Panc1 (cell line): ENCODE results near the gene UROC1. TPM values are rescaled to one million over a fixed set of nuclear protein-coding genes. Genes with fewer than 3 reads are reported as not detected.

Source experiments
- ATAC-seq: fragments of 200-7000 bp; cut with Tn5 transposase; 2 replicates; pipeline ENCODE4 v1.9.1; 2020; ENCODE audit warnings: mild to moderate bottlenecking, moderate library complexity
- BruUV-seq: library from RNA; stranded (reverse); fragments of 400-500 nt; replicated peaks from 2 replicates; lab custom pipeline; 2021; lab: Mats Ljungman, UMichigan
- CTCF ChIA-PET: fragments of 300-600 bp; sonication (Branson Sonifier 250); formaldehyde crosslinking; loops from one replicate; lab custom pipeline; 2022; ENCODE audit warnings: antibody characterized with exemption; lab: Charles Lee
- POLR2A ChIA-PET: fragments of 300-600 bp; sonication (Branson Sonifier 250); formaldehyde crosslinking; loops from one replicate; lab custom pipeline; 2022; ENCODE audit warnings: antibody characterized with exemption; lab: Charles Lee
- DNase-seq: peaks from one replicate; pipeline ENCODE4 v3.0.0-alpha.2; 2010; ENCODE audit warnings: low read depth, low spot score
- H3K27ac ChIP-seq: 2 replicates; pipeline ENCODE4 v1.5.1; 2011; ENCODE audit warnings: mild to moderate bottlenecking, low read length, inconsistent platforms
- H3K27me3 ChIP-seq: fragments of 200-500 bp; sonication (Bioruptor generic); 2 replicates; pipeline ENCODE4 v1.6.0; 2014; ENCODE audit warnings: low read length, inconsistent platforms; ENCODE audit not compliant: control insufficient read depth, insufficient read depth
- H3K36me3 ChIP-seq: fragments of 200-500 bp; sonication (Bioruptor generic); 2 replicates; pipeline ENCODE4 v1.5.1; 2014; ENCODE audit warnings: inconsistent platforms, mild to moderate bottlenecking, low read length, moderate library complexity; ENCODE audit not compliant: control insufficient read depth, insufficient read depth
- H3K4me1 ChIP-seq: 2 replicates; pipeline ENCODE4 v1.5.1; 2011; ENCODE audit warnings: inconsistent platforms, mild to moderate bottlenecking, low read length, moderate library complexity; ENCODE audit not compliant: control insufficient read depth, insufficient read depth
- H3K4me3 ChIP-seq, 2 experiments: 2 replicates each; pipeline ENCODE4 v1.5.1; 2011 to 2012; ENCODE audit warnings: low read depth in 2 of 2, low read length in 2 of 2, mild to moderate bottlenecking in 2 of 2, inconsistent platforms in 1 of 2, moderate library complexity in 1 of 2
- H3K9me3 ChIP-seq: fragments of 200-500 bp; sonication (Bioruptor generic); 2 replicates; pipeline ENCODE4 v1.5.1; 2014; ENCODE audit warnings: low read depth, mild to moderate bottlenecking, inconsistent platforms, low read length, moderate library complexity; ENCODE audit not compliant: control insufficient read depth, insufficient read depth
- CTCF ChIP-seq: fragments of 450-650 bp; IDR thresholded peaks from 2 replicates; pipeline ENCODE4 v1.5.1; 2017; ENCODE audit warnings: mild to moderate bottlenecking
- POLR2AphosphoS5 ChIP-seq: IDR thresholded peaks from 2 replicates; pipeline ENCODE4 v1.6.1; 2012; ENCODE audit warnings: mild to moderate bottlenecking, low read depth, low read length, moderate library complexity
- REST ChIP-seq, 2 experiments: IDR thresholded peaks; 2 replicates each; pipeline ENCODE4 v1.6.1; 2011 to 2012; ENCODE audit warnings: low read depth in 2 of 2, control low read depth in 1 of 2, low read length in 1 of 2, mild to moderate bottlenecking in 1 of 2, moderate library complexity in 1 of 2; ENCODE audit not compliant: insufficient read depth in 1 of 2
- SIN3A ChIP-seq: IDR thresholded peaks from 2 replicates; pipeline ENCODE4 v1.6.1; 2012; ENCODE audit warnings: low read depth, mild to moderate bottlenecking, low read length, moderate library complexity, borderline replicate concordance; ENCODE audit not compliant: insufficient read depth
- TCF7L2 ChIP-seq: IDR thresholded peaks from 2 replicates; pipeline ENCODE4 v1.6.1; 2011; ENCODE audit warnings: mild to moderate bottlenecking, low read depth, low read length, inconsistent platforms
- in situ Hi-C: cut with HindIII; loops from 2 replicates; pipeline ENCODE4 v1.10.0; 2016; ENCODE audit warnings: low sequenced_read_pairs, low pct_unique_long_range_greater_than_20kb
- intact Hi-C: fragments of 100-400 bp; cut with micrococcal nuclease; formaldehyde crosslinking; loops from one replicate; pipeline ENCODE4 v1.10.0; 2022; ENCODE audit not compliant: unreplicated experiment
- total RNA-seq: library from RNA; stranded (reverse); gene quantifications from one replicate; pipeline ENCODE4 v1.2.1, GENCODE V29; 2021; ENCODE audit not compliant: unreplicated experiment

UROC1 gene
- total RNA-seq, 1 experiment from 2014 or later = not detected

GRCh38 chr3:126558336-126559071 lies 40.9 kb upstream of the UROC1 start, which contains the start of gene C3orf22:
C3orf22 (minus strand) TSS chr3:126558932; CDS start chr3:126553390, 5,542 bp downstream.
- TF ChIP-seq CTCF (no peak), TCF7L2 (no peak), REST (IDR thresholded peaks at IDR 0.05; ENCODE audit: insufficient read depth in 1 of 2, low read depth in 2 of 2, low read length in 1 of 2) (no peak), POLR2AphosphoS5 (no peak), SIN3A (no peak)
- intact Hi-C loops = no loop called here
- no peaks in the 10 kb centered on the region for H3K4me1 ChIP-seq
- POLR2A ChIA-PET = no interaction called here
- H3K9me3 ChIP-seq = no peaks in the 10 kb centered on the region
- no peak within 1 kb of the TSS for H3K4me3 ChIP-seq
- 0 out of 2 replicates have a peak, but pooled peaks have one; percentile 39 for ATAC-seq
- H3K36me3 ChIP-seq = no peaks in the 10 kb centered on the region
- BruUV-seq = no TSS peak
- H3K27ac ChIP-seq = no peak within 1 kb of the TSS
- in situ Hi-C loops = no loop called here
- H3K27me3 ChIP-seq = peaks cover 2% of the 10 kb centered on the region; the same call in 1 of the 2 replicates
- no peak for DNase-seq
- CTCF ChIA-PET = no interaction called here

- H3K27ac ChIP-seq = no peak overlapping the region
- DNase-seq = no peak
- peaks cover 2% of the 10 kb centered on the region; the same call in 1 of the 2 replicates for H3K27me3 ChIP-seq
- intact Hi-C loops = no loop called here
- H3K4me3 ChIP-seq = no peak overlapping the region
- CTCF ChIA-PET = no interaction called here
- H3K9me3 ChIP-seq = no peaks in the 10 kb centered on the region
- no peaks in the 10 kb centered on the region for H3K4me1 ChIP-seq
- no TSS peak for BruUV-seq
- H3K36me3 ChIP-seq = no peaks in the 10 kb centered on the region
- TF ChIP-seq POLR2AphosphoS5 = no peak
- no peak for TF ChIP-seq CTCF
- TF ChIP-seq TCF7L2 = no peak
- no peak for TF ChIP-seq REST (IDR thresholded peaks at IDR 0.05; ENCODE audit: insufficient read depth in 1 of 2, low read depth in 2 of 2, low read length in 1 of 2)
- POLR2A ChIA-PET = no interaction called here
- no peak for ATAC-seq
- in situ Hi-C loops = no loop called here
Measured at GRCh38 chr3:126557761-126558160, 40.2 kb upstream of the UROC1 start.
